HG03097 (cell line): ENCODE measurements around the gene TRNAU1AP.
"Not testable (repeated sequence)": the region's sequence is repeated elsewhere in the genome, so short reads cannot be mapped to it uniquely, and the experiment has no call there.

Experiments used
- ATAC-seq: cut with Tn5 transposase; IDR thresholded peaks from one replicate; pipeline ENCODE4 v1.9.1; 2021; ENCODE audit not compliant: unreplicated experiment, low FRiP score

TRNAU1AP gene

GRCh38 chr1:28520796-28521195, 32.1 kb upstream of the TRNAU1AP start:
- ATAC-seq, result not testable (repeated sequence)

DNA sequence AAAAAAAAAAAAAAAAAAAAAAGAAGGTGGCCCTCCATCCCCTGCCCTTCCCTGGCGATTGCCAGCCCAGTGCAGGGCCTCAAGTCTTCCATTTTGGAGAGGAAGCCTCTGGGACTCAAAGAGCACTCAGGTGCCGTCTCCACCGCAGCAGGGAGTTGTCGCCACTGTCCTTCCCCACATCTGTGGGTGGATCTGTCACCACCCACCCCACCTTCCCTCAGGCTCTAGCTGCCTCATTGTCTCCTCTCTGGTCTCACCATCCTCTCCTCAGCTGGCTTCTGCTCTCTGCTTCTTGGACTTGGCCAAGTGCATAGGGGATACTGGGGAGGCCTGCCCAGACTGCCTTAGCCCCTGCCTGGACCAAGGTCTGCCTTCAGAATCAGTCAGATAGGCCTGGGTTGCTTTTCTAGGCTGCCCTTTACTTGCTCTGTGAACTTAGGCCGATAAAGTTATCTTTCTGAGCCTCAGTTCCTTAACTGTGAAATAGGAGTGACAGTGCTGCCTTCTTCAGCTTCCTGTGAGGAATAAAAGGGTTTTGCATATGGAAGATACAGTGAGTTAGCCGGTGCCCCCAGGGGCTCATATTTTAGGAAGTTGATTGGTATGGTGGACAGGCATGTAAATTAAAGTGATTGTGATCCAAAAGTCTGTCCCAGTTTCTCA, 31.3 kb upstream of the TRNAU1AP start:
- no peak for ATAC-seq

DNA sequence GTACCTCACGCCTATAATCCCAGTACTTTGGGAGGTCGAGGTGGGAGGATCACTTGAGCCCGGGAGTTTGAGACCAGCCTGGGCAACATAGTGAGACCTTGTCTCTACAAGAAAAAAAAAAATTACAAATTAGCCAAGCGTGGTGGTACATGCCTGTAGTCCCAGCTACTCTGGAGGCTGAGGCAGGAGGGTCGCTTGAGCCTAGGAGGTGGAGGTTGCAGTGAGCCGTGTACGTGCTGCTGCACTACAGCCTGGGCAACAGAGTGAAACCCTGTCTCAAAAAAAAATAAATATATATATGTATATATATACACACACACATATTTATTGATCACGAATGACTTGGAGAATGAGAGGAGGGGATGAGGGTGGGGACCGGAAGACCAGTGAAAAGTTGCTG, 30.3 kb upstream of the TRNAU1AP start:
- not testable (repeated sequence) for ATAC-seq

DNA sequence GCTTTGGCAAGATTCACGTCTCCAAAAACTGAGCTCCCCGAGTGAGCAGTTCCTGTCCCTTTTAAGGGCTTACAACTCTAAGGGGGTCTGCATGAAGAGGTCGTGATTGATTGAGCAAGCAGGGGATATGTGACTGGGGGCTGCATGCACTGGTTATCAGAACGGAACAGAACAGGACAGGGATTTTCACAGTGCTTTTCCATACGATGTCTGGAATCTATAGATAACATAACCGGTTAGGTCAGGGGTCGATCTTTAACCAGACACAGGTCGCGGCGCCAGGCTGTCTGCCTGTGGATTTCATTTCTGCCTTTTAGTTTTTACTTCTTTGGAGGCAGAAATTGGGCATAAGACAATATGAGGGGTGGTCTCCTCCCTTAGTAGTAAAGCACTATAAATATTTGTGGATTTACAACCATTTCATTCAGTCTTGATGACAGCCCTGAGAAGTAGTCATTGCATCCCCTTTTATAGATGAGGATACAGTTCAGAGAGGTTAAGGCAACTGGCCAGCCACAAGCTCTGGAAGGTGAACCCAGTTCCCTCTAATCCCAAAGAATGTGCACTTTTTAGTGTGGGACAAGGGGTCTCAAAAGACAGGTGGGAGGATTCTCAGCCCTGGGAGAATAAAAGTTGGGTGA, 27.8 kb upstream of the TRNAU1AP start:
- ATAC-seq, result not testable (repeated sequence)

GRCh38 chr1:28526886-28527285, 26.0 kb upstream of the TRNAU1AP start:
- no peak for ATAC-seq

GRCh38 chr1:28530456-28530855, 22.4 kb upstream of the TRNAU1AP start:
- no peak for ATAC-seq

- no peak for ATAC-seq
Observed at GRCh38 chr1:28534671-28535070, 18.2 kb upstream of the TRNAU1AP start.

DNA sequence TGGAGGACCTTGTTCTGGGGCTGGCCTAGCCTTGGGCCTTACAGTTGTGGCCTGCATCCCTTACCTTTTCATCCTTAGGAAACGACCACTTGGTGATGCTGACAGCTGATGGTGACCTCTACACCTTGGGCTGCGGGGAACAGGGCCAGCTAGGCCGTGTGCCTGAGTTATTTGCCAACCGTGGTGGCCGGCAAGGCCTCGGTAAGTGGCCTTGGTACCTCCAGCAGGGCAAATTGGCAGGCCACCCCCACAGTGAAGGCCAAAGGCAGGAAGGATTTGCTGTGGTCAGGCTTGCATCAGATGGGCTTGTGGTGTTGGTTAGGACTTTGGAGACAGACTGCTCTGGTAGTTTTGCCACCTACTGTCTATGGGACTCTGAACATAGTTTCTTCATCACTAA, 17.7 kb upstream of the TRNAU1AP start:
- no peak for ATAC-seq

GRCh38 chr1:28537457-28538199, 15.3 kb upstream of the TRNAU1AP start:
- no peak for ATAC-seq

DNA sequence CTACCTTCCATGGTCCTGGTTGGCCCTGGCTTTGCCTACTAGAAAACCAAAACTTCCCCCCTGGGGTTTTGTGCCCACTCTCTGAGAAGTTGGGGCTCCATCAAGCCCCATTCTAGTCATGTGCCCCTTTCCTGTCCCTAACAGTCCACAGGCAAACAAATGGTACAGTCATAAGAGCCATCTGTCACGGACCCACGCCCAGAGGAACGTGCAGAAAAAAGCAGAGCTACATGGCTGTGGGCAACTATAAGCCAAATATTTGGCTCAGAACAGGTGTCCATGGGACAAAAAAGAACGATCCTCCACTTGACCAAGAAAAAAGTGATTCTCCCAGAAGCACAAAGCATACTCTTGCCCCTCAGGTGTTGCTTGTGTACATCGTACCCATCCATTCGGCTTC, 14.6 kb upstream of the TRNAU1AP start:
- ATAC-seq, result no peak

DNA sequence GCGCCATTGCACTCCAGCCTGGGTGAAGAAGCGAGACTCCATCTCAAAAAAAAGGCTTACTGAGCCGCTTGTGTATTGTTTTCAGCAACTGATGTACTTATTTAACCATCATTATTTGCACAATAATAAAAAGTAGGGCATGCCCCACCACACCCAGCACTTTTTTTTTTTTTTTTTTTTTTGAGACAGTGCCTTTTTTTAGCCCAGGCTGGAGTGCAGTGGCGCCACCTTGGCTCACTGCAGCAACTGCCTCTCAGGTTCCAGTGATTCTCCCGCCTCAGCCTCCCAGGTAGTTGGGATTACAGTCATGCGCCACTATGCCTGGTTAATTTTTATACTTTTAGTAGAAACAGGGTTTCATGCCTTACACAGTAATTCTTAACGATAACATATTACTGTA, 12.2 kb upstream of the TRNAU1AP start:
- ATAC-seq, result no peak

DNA sequence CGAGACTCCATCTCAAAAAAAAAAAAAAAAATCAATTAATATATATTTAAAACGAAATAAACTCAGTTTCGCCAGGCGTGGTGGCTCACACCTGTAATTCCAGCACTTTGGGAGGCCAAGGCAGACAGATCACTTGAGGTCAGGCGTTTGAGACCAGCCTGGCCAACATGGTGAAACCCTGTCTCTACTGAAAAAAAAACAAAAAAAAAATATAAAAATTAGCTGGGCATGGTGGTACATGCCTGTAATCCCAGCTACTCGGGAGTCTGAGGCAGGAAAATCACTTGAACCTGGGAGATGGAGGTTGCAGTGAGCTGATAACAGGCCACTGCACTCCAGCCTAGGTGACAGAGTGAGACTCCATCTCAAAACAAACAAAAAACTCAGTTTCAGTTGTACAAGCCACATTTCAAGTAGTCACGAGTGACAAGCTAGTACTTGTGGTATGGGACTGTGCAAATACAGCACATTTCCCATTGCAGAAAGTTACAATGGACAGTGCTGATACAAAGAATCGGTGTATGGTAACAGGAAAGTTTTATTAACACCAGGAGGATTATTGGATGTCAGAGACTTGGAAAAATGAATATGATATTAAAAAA, 11.4 kb upstream of the TRNAU1AP start:
- ATAC-seq, result not testable (repeated sequence)

DNA sequence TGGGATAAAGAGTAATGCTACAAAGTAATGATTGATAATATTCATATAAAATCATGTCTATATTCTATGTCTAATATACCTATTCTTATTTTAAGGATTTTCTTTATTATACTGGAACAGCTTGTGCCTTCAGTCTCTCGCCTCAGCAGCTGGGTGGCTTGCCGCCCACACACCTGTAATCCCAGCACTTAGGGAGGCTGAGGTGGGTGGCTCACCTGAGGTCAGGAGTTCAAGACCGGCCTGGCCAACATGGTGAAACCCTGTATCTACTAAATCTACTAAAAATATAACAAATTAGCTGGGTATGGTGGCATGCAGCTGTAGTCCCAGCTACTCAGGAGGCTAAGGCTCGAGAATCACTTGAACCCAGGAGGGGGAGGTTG, 7.6 kb upstream of the TRNAU1AP start:
- no peak for ATAC-seq

- no peak for ATAC-seq
Observed at GRCh38 chr1:28548318-28548717, 4.6 kb upstream of the TRNAU1AP start.

DNA sequence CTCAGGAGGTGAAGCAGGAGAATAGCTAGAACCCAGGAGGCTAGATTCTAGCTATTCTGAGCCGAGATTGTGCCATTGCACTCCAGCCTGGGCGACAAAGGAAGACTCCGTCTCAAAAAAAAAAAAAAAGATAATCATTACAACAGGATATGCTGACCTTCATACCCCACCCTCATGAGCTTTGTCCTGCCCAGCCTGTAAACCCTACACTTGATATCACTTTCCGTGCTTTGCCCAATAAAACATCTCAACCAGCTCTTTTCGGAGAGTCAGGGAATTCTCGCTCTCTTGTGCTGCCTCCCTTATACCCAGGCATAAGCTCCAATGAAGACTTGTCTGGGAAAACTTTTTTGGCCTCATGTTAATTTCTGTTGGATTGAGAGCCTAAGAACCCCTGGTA, 1.5 kb upstream of the TRNAU1AP start:
- ATAC-seq, result no peak

- ATAC-seq, result no peak
Observed at GRCh38 chr1:28560886-28561285, 8.0 kb downstream of the TRNAU1AP start.

DNA sequence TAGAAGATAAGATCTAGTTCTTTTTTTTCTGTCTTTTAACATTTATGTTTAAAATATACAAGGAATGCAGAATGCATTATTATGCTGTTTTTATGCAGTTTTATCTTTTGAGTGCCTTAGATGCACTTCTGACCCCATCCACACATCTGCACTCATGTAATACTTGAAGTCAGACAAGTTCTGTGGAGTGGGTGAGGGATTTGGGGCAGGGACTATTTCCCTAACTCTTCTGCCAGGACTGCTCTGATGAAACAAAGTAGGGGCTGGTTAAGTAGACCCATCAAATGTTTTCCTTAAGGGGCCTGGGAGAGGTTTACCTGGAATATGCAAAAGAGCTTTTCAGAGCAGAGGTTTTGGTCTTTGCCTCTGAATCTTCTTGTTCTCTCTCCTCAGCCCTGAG, 11.4 kb downstream of the TRNAU1AP start:
- ATAC-seq, result no peak

- no peak for ATAC-seq
Observed at GRCh38 chr1:28565040-28565439, 12.2 kb downstream of the TRNAU1AP start.

DNA sequence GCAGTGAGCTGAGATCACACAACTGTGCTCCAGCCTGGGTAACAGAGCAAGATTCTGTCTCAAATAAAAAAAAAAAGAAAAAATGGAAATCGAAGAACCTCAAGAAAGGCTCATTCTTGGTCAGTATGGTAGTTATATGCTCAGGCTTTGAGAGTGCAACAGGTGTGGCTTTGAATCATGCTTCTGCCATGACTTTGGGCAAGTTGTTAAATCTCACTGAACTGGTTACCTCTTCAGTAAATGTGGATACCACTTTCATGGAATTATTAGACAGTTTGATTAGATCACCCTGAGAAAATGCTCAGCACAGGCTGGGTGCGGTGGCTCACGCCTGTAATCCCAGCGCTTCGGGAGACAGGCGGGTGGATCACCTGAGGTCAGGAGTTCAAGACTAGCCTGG, 12.8 kb downstream of the TRNAU1AP start:
- ATAC-seq, result no peak

DNA sequence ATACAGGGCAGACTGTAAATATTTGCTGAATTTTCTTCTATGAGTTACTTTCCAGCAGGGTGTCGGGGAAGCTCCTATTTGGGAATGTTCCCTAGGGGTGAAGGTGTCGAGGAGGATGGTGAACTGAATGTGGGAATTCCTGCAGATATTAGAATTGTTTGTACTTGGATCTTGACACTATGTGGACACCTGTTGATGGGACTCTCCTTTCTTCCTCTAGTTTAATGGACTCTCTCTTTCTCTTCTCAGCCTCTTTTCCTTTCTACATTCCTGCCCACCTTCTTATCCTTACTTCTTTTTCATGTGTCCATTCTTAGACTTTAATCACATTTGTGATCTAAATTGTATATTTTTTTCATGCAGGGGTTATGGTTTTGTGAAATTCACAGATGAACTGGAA, 14.0 kb downstream of the TRNAU1AP start:
- no peak for ATAC-seq

DNA sequence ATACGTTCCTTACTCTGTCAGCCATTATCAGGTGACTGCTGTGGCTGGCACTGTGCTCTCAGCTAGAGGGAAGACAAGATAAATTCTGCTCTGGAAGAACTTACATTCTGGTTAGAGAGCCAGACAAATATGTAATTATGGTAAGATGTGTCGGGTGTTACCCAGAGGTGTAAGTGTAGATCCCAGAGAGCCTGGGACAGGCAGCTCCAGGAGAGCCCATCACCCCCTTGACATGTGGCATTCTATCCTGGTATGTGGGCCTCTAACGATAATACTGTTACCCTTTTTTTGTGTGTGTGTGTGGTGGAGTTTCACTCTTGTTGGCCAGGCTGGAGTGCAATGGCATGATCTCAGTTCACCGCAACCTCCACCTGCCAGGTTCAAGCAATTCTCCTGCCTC, 19.0 kb downstream of the TRNAU1AP start:
- ATAC-seq, result no peak
